ENCODE measurements around the gene TANGO2. TPM values are rescaled to one million over a fixed set of nuclear protein-coding genes. Genes with fewer than 3 reads are reported as not detected.

Gene TANGO2
- total and polyA plus RNA-seq, 2 of the 8 experiments (the other 6 are each of a cell fraction or from before 2014, with no cell fraction given) = 10.1 to 18.4 TPM

DNA sequence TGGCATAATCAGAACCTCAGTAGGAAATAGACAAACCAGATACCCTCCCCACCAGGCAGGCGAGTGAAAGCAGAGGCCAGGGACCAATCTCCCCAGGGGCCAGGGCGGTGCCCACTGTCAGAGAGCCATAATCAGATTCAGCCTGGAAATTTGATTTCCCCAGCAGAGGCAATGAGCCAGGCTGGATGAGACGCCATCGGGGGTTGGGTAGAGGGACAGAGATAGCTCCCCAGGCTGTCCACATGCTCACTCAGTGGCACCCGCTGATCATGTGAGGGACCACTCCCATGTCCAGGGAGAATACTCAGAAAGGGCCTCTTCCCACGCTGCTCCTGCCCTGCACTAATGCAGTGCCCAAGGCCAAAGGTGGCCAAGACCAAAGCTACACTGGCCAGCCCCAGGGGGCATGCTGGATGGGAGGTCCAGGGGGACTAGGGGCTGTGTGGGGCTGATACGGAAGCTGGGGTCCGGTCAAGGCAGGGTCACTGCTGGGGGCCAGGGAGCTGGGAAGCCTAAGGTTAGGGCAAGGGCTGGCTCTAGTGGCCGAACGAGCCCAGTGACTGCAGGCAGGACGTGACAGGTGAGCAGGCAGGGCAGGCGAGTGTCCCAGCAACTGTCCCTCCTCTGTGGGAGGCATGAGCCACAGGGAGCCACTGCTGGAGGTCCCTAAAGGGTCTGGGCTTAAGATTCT, 24.1 kb upstream of the TANGO2 start:
- H3K27ac ChIP-seq (ENCODE audit: low read depth, low read length) = no peak overlapping the region
- H3K9ac ChIP-seq (replicated peaks in 1 of 4; ENCODE audit: extremely low read depth in 1 of 4, low read depth in 3 of 4, low read length in 3 of 4) = no peak overlapping the region; a peak in 1 of 7 replicates
- DNase-seq (ENCODE audit: low read depth in 1 of 2, low spot score in 2 of 2) = no peak
- no peaks in the 10 kb centered on the region for H3K36me3 ChIP-seq (ENCODE audit: control insufficient read depth in 2 of 4, insufficient read depth in 4 of 4, low read length in 3 of 4)
- H3K23ac ChIP-seq (ENCODE audit: insufficient read length) = no peak overlapping the region
- no peak overlapping the region for H3K56ac ChIP-seq (replicated peaks; ENCODE audit: insufficient read length, low read depth, low read length)
- peak overlapping the region; percentile 62 for H4K91ac ChIP-seq (replicated peaks; ENCODE audit: insufficient read length, low read length)
- no peak overlapping the region for H2BK5ac ChIP-seq (ENCODE audit: low read depth, low read length)
- no peak overlapping the region for H2BK20ac ChIP-seq (ENCODE audit: low read length)
- no peak overlapping the region for H3K18ac ChIP-seq (ENCODE audit: extremely low read depth, low read length)
- H2BK120ac ChIP-seq (replicated peaks; ENCODE audit: low read depth, low read length) = no peak overlapping the region
- H3K4me3 ChIP-seq (ENCODE audit: extremely low read depth in 1 of 4, insufficient read depth in 2 of 4, low read depth in 3 of 4, low read length in 4 of 4) = no peak overlapping the region
- H3K4me2 ChIP-seq (ENCODE audit: insufficient read depth in 1 of 2, low read depth in 2 of 2, low read length in 2 of 2) = no peak overlapping the region
- POLR2A ChIA-PET (ENCODE audit: partially characterized antibody) = interaction anchor here (1.1 kb wide), 1 partner anchor 12 kb away, joined by 4 read pairs; no protein-coding TSS in a partner anchor
- FAIRE-seq = no peak
- 0 out of 2 replicates have a peak overlapping the region, but pooled peaks have one; percentile 13 for H2AK5ac ChIP-seq (ENCODE audit: low read depth, low read length)
- 87% methylated on average over 11 of the region's 12 CpGs; no CpG with 5 or more reads in 1 of the 2 experiments for WGBS, 2 experiments (ENCODE audit: extremely low coverage in 1 of 2, insufficient coverage in 1 of 2, insufficient read length in 1 of 2, insufficient replicate concordance in 2 of 2, low coverage in 1 of 2, low lambda C conversion rate in 2 of 2, missing lambda C conversion rate in 1 of 2)
- peaks cover 2% of the 10 kb centered on the region in 2 experiments for H4K20me1 ChIP-seq (replicated peaks in 1 of 2; ENCODE audit: control insufficient read depth in 1 of 2, insufficient read depth in 2 of 2, low read length in 2 of 2)
- CTCF ChIA-PET (ENCODE audit: partially characterized antibody) = interaction anchor here (0.6 to 4.3 kb wide), 5 partner anchors 12 to 1918 kb away, joined by 3 to 25 read pairs (median 4); no protein-coding TSS in a partner anchor
- H2BK15ac ChIP-seq (ENCODE audit: low read length) = no peak overlapping the region
- peaks cover 4 to 31% (median 18%) of the 10 kb centered on the region in 4 experiments for H3K4me1 ChIP-seq (replicated peaks in 1 of 4; ENCODE audit: control insufficient read depth in 3 of 4, insufficient read depth in 4 of 4, low read length in 3 of 4)
- H3K23me2 ChIP-seq (ENCODE audit: low read depth, low read length) = peaks cover 6% of the 10 kb centered on the region; the same call in 1 of the 2 replicates
- H3K27me3 ChIP-seq (replicated peaks in 1 of 4; ENCODE audit: control insufficient read depth in 3 of 4, extremely low read depth in 1 of 4, insufficient read depth in 3 of 4, low read length in 3 of 4) = no peaks in the 10 kb centered on the region
- H3K9me3 ChIP-seq (ENCODE audit: insufficient read depth in 2 of 2, low read depth in 1 of 2, low read length in 1 of 2) = no peaks in the 10 kb centered on the region
- H2BK12ac ChIP-seq (ENCODE audit: low read depth, low read length) = peak overlapping the region; percentile 43; the same call in 1 of the 2 replicates
- no peak overlapping the region for H3K14ac ChIP-seq (ENCODE audit: insufficient read length)
- no peak overlapping the region for H2AFZ ChIP-seq (ENCODE audit: low read length)
- no peak overlapping the region; the same call in 1 of the 2 replicates for H4K8ac ChIP-seq (ENCODE audit: extremely low read depth, insufficient read depth, low read length)
- H4K5ac ChIP-seq (ENCODE audit: insufficient read length, low read depth, low read length) = no peak overlapping the region
- peaks cover 3% of the 10 kb centered on the region for H3K79me1 ChIP-seq (ENCODE audit: low read depth, low read length)
- TF ChIP-seq RFX5 (IDR thresholded peaks at IDR 0.05; ENCODE audit: borderline replicate concordance, low read depth, low read length) = no peak
- TF ChIP-seq, protein P1, sequence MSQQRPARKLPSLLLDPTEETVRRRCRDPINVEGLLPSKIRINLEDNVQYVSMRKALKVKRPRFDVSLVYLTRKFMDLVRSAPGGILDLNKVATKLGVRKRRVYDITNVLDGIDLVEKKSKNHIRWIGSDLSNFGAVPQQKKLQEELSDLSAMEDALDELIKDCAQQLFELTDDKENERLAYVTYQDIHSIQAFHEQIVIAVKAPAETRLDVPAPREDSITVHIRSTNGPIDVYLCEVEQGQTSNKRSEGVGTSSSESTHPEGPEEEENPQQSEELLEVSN (IDR thresholded peaks at IDR 0.05) = no peak
- TF ChIP-seq SIN3A (conservative IDR thresholded peaks at IDR 0.05 in 1 of 2, IDR thresholded peaks at IDR 0.05 in 1 of 2; ENCODE audit: low read depth in 1 of 2, low read length in 2 of 2) = no peak
- TF ChIP-seq EGR1 (IDR thresholded peaks at IDR 0.05; ENCODE audit: borderline replicate concordance, low read depth, low read length) = no peak
- no peak for TF ChIP-seq SRF (IDR thresholded peaks at IDR 0.05; ENCODE audit: low read depth, low read length)
- TF ChIP-seq SIRT6 (IDR thresholded peaks at IDR 0.05; ENCODE audit: low read length) = no peak
- no peak for TF ChIP-seq GTF2F1 (IDR thresholded peaks at IDR 0.05; ENCODE audit: borderline replicate concordance, low read depth, low read length)
- TF ChIP-seq BCL11A (IDR thresholded peaks at IDR 0.05; ENCODE audit: low read depth in 2 of 2, low read length in 2 of 2) = no peak
- no peak for TF ChIP-seq SIX5 (IDR thresholded peaks at IDR 0.05; ENCODE audit: low read depth, low read length)
- H3K79me2 ChIP-seq (ENCODE audit: control insufficient read depth in 1 of 2, insufficient read depth in 2 of 2, low read length in 2 of 2) = no peaks in the 10 kb centered on the region
- H3K4ac ChIP-seq (replicated peaks; ENCODE audit: insufficient read length, low read depth, low read length) = no peak overlapping the region

Data from H1 (cell line).